ENCODE measurements around the gene GRIK1.

- TF ChIP-seq, protein P1, sequence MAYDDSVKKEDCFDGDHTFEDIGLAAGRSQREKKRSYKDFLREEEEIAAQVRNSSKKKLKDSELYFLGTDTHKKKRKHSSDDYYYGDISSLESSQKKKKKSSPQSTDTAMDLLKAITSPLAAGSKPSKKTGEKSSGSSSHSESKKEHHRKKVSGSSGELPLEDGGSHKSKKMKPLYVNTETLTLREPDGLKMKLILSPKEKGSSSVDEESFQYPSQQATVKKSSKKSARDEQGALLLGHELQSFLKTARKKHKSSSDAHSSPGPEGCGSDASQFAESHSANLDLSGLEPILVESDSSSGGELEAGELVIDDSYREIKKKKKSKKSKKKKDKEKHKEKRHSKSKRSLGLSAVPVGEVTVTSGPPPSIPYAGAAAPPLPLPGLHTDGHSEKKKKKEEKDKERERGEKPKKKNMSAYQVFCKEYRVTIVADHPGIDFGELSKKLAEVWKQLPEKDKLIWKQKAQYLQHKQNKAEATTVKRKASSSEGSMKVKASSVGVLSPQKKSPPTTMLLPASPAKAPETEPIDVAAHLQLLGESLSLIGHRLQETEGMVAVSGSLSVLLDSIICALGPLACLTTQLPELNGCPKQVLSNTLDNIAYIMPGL (CRISPR knock-in tag; IDR thresholded peaks at IDR 0.05), result no peak
- TF ChIP-seq AFF4 (CRISPR knock-in tag; IDR thresholded peaks at IDR 0.05; ENCODE audit: borderline replicate concordance) (no peak), SP1 (CRISPR knock-in tag; conservative IDR thresholded peaks at IDR 0.05) (no peak), ZNF138 (CRISPR knock-in tag; conservative IDR thresholded peaks at IDR 0.05) (no peak), MAX (CRISPR knock-in tag; IDR thresholded peaks at IDR 0.05) (no peak)
- TF ChIP-seq, protein P2, sequence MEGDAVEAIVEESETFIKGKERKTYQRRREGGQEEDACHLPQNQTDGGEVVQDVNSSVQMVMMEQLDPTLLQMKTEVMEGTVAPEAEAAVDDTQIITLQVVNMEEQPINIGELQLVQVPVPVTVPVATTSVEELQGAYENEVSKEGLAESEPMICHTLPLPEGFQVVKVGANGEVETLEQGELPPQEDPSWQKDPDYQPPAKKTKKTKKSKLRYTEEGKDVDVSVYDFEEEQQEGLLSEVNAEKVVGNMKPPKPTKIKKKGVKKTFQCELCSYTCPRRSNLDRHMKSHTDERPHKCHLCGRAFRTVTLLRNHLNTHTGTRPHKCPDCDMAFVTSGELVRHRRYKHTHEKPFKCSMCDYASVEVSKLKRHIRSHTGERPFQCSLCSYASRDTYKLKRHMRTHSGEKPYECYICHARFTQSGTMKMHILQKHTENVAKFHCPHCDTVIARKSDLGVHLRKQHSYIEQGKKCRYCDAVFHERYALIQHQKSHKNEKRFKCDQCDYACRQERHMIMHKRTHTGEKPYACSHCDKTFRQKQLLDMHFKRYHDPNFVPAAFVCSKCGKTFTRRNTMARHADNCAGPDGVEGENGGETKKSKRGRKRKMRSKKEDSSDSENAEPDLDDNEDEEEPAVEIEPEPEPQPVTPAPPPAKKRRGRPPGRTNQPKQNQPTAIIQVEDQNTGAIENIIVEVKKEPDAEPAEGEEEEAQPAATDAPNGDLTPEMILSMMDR (IDR thresholded peaks at IDR 0.05), result no peak
- TF ChIP-seq, protein P3, sequence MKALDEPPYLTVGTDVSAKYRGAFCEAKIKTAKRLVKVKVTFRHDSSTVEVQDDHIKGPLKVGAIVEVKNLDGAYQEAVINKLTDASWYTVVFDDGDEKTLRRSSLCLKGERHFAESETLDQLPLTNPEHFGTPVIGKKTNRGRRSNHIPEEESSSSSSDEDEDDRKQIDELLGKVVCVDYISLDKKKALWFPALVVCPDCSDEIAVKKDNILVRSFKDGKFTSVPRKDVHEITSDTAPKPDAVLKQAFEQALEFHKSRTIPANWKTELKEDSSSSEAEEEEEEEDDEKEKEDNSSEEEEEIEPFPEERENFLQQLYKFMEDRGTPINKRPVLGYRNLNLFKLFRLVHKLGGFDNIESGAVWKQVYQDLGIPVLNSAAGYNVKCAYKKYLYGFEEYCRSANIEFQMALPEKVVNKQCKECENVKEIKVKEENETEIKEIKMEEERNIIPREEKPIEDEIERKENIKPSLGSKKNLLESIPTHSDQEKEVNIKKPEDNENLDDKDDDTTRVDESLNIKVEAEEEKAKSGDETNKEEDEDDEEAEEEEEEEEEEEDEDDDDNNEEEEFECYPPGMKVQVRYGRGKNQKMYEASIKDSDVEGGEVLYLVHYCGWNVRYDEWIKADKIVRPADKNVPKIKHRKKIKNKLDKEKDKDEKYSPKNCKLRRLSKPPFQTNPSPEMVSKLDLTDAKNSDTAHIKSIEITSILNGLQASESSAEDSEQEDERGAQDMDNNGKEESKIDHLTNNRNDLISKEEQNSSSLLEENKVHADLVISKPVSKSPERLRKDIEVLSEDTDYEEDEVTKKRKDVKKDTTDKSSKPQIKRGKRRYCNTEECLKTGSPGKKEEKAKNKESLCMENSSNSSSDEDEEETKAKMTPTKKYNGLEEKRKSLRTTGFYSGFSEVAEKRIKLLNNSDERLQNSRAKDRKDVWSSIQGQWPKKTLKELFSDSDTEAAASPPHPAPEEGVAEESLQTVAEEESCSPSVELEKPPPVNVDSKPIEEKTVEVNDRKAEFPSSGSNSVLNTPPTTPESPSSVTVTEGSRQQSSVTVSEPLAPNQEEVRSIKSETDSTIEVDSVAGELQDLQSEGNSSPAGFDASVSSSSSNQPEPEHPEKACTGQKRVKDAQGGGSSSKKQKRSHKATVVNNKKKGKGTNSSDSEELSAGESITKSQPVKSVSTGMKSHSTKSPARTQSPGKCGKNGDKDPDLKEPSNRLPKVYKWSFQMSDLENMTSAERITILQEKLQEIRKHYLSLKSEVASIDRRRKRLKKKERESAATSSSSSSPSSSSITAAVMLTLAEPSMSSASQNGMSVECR (CRISPR knock-in tag; IDR thresholded peaks at IDR 0.05; ENCODE audit: borderline replicate concordance), result no peak
These were observed 168.2 kb downstream of the GRIK1 start for GRCh38 chr21:29771491-29772066.
